Large intestine (tissue), 3 donors: Measurements from ENCODE around the gene TMEM154. TPM values are rescaled to one million over a fixed set of nuclear protein-coding genes. Genes with fewer than 3 reads are reported as not detected.
A peak's percentile ranks its signal among the peaks of the same experiment; 100 is the strongest.

Experiments used
- DNase-seq, 2 donors: peaks; one replicate each; pipeline versions ENCODE4 v3.0.0 to v3.0.0-alpha.2; 2013
- H3K27ac ChIP-seq: one replicate; pipeline ENCODE4 v1.5.1; 2013; ENCODE audit warnings: low read length
- H3K27me3 ChIP-seq: 2 replicates; pipeline ENCODE4 v1.6.1; 2013; ENCODE audit warnings: low read length; ENCODE audit not compliant: control insufficient read depth, insufficient read depth
- H3K36me3 ChIP-seq: 2 replicates; pipeline ENCODE4 v1.6.1; 2013; ENCODE audit warnings: low read length; ENCODE audit not compliant: control insufficient read depth, insufficient read depth
- H3K4me1 ChIP-seq: one replicate; pipeline ENCODE4 v1.6.1; 2013; ENCODE audit warnings: low read length; ENCODE audit not compliant: control insufficient read depth, insufficient read depth
- H3K4me3 ChIP-seq: one replicate; pipeline ENCODE4 v1.5.1; 2013; ENCODE audit warnings: low read length
- H3K9me3 ChIP-seq: one replicate; pipeline ENCODE4 v1.6.1; 2013; ENCODE audit warnings: mild to moderate bottlenecking, low read depth, low read length, moderate library complexity; ENCODE audit not compliant: control insufficient read depth
- WGBS: methylation state at CpG from one replicate; pipeline ENCODE4 v1.1.5; 2013; ENCODE audit warnings: low lambda C conversion rate; ENCODE audit not compliant: insufficient coverage; 5-methylcytosine and 5-hydroxymethylcytosine counted together
- polyA plus RNA-seq: library from polyadenylated mRNA; unstranded; fragments of 120-200 nt; gene quantifications from one replicate; pipeline ENCODE4 v1.2.1, GENCODE V29; 2013

TMEM154 gene
- polyA plus RNA-seq, 1 donor = 0.90 TPM

DNA sequence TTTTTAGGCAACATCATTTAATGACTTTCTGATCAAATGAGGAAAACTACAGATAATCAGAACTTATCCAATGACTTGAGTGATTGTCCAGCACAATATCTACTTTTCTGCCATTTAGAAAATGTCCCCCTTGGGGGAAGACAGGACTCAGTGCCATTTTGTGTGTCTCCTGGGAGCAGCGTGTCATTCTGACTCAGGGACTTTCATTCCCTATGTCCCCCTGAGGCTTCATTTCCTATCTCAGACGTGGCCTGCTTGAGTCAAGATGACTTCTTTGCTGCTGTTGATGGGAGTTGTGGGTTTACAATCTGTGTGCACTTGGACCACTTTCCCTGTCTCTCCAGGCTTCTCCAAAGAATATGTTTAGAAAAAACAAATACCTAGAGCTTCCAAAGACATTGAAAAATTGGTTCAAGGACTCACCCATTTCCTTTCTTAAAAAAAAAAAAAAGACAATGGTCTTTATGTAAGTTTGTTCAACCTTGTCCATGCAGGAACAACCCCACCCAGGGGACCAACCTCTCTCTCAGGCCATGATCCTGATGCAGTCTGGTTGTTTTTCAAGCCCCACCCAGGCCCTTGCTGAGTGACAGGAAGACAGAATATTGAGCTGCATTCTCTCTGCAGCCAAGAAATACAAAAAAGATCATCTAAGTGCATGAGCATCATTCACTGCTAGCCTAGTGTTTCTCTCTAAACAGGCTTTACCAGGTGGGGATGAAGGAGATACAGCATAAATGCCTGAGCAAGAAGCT is 34.3 kb upstream of the TMEM154 start:
- H3K4me3 ChIP-seq = no peak overlapping the region
- H3K9me3 ChIP-seq = peaks cover 5% of the 10 kb centered on the region
- no peaks in the 10 kb centered on the region for H3K4me1 ChIP-seq
- H3K27ac ChIP-seq = no peak overlapping the region
- no CpG with 5 or more reads among the region's 2 CpGs for WGBS
- no peak for DNase-seq
- no peaks in the 10 kb centered on the region for H3K27me3 ChIP-seq
- H3K36me3 ChIP-seq = no peaks in the 10 kb centered on the region

DNA sequence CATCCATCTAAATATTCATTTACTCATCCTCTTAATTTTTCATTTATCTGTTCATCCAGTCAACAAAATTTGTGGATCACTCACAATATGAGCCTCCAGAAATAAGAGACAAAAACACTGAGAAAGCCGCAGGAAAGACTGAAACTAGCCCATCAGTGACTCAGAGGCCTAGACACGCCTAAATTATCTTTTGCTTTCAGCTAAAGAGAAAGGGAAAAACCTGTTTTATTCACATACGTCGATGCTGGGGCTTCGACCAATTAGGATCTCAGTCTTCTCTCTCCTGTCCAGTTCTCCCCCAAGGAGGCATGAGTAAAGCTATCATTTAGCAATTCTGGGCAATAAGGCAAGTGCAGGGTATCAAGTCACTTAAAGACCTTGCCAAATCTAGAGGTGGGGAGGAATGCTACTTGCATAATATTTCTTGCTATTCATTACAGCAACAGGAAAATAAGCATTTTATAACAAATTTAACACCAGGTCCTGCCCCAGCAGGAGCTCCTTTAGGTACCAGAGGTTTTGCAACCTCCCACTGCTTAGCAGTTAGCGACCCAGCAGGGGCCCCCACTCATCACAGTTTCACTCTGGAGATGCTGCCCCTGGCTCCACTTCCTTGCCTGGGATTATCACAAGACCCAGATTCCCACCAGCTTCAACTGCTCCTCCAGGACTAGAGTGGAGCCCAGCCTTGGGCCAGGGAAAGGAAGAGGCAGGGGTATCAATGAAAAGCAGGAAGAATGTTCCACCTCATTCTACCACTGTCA is 30.1 kb upstream of the TMEM154 start:
- no CpG with 5 or more reads among the region's 6 CpGs for WGBS
- no peak overlapping the region for H3K27ac ChIP-seq
- H3K4me3 ChIP-seq = no peak overlapping the region
- H3K36me3 ChIP-seq = no peaks in the 10 kb centered on the region
- H3K4me1 ChIP-seq = no peaks in the 10 kb centered on the region
- peaks cover under 1% of the 10 kb centered on the region for H3K9me3 ChIP-seq
- DNase-seq = peak in 1 of 2 donors; percentile 48
- no peaks in the 10 kb centered on the region for H3K27me3 ChIP-seq

DNA sequence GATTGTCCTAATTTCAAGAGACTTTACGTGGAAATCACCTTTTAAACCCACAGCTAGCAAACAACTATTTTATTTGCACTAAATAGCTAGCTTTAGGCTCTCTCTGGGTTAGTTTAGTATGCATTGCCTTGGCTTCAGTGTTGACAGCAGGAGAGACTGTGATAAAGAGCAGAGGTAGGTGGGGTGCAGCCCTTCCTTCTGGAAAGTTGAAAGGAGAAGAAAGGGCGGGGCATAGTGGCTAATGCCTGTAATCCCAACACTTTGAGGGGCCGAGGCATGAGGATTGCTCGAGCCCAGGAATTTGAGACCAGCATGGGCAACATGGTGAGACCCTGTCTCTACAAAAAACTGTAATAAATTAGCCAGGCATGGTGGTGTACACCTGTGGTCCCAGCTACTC is 29.0 kb upstream of the TMEM154 start:
- no CpG with 5 or more reads among the region's 4 CpGs for WGBS
- Histone ChIP-seq H3K9me3 (no peaks in the 10 kb centered on the region), H3K27me3 (no peaks in the 10 kb centered on the region), H3K27ac (no peak overlapping the region), H3K36me3 (no peaks in the 10 kb centered on the region), H3K4me1 (no peaks in the 10 kb centered on the region), H3K4me3 (no peak overlapping the region)
- DNase-seq = no peak

GRCh38 chr4:152708361-152708760 is 28.6 kb upstream of the TMEM154 start:
- WGBS = no CpG with 5 or more reads among the region's 1 CpG
- Histone ChIP-seq H3K9me3 (no peaks in the 10 kb centered on the region), H3K4me3 (no peak overlapping the region), H3K4me1 (no peaks in the 10 kb centered on the region), H3K36me3 (no peaks in the 10 kb centered on the region), H3K27ac (no peak overlapping the region), H3K27me3 (no peaks in the 10 kb centered on the region)
- DNase-seq = peak in 1 of 2 donors; percentile 15

GRCh38 chr4:152707632-152708031 is 27.8 kb upstream of the TMEM154 start:
- no peak for DNase-seq
- WGBS = 97% methylated on average over 3 of the region's 5 CpGs

DNA sequence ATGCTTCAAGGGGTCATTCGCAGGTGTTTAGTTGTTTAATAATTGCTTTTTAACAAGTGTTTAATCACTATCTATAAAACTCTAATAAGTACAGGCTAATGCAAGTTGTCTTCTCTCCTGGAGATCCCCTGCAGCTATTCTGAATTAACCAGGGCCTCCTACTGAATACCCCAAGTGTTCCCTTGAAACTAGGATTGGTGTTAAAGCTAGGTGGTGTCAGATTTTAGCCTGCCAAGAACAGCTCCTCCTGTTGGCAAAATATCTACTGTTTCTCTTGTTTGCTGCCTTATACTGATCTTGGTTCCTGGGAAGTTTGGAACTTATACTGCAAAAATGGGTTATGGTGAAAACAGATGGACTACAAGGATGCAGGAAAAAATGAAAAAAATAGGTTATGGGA is 26.1 kb upstream of the TMEM154 start:
- Histone ChIP-seq H3K9me3 (no peaks in the 10 kb centered on the region), H3K4me3 (no peak overlapping the region), H3K4me1 (no peaks in the 10 kb centered on the region), H3K36me3 (no peaks in the 10 kb centered on the region), H3K27me3 (no peaks in the 10 kb centered on the region), H3K27ac (no peak overlapping the region)
- DNase-seq = no peak
- WGBS = no CpG with 5 or more reads among the region's 1 CpG

More at GRCh38 chr4:152707632-152708031, 27.8 kb upstream of the TMEM154 start:
- Histone ChIP-seq H3K36me3 (no peaks in the 10 kb centered on the region), H3K4me1 (no peaks in the 10 kb centered on the region), H3K9me3 (no peaks in the 10 kb centered on the region), H3K4me3 (no peak overlapping the region), H3K27ac (no peak overlapping the region), H3K27me3 (no peaks in the 10 kb centered on the region)

DNA sequence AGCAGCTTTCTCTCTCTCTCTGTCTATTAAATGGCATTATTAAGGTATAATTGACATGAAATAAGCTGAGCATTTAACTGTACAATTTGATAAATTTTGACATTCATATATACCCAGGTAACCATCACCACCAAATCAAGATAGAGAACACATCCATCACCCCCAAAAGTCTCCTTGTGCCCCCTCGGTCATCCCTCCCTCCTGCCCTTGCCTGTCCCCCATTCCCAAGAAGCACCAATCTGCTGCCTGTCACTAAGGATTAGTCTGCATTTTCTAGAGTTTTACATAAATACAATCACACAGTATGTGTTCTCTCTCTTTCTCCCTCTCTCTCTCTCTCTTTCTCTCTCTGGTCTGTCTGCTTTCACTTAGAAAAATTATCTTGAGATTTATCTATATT is 25.0 kb upstream of the TMEM154 start:
- WGBS = no CpG with 5 or more reads among the region's 1 CpG
- no peak for DNase-seq

GRCh38 chr4:152700151-152700550 is 20.4 kb upstream of the TMEM154 start:
- Histone ChIP-seq H3K4me1 (peaks cover 11% of the 10 kb centered on the region), H3K4me3 (no peak overlapping the region), H3K27me3 (no peaks in the 10 kb centered on the region), H3K27ac (no peak overlapping the region), H3K9me3 (no peaks in the 10 kb centered on the region), H3K36me3 (no peaks in the 10 kb centered on the region)
- WGBS = no CpG with 5 or more reads among the region's 1 CpG
- no peak for DNase-seq

More for the DNA sequence above, 25.0 kb upstream of the TMEM154 start:
- Histone ChIP-seq H3K27ac (no peak overlapping the region), H3K9me3 (no peaks in the 10 kb centered on the region), H3K36me3 (no peaks in the 10 kb centered on the region), H3K27me3 (no peaks in the 10 kb centered on the region), H3K4me1 (no peaks in the 10 kb centered on the region), H3K4me3 (no peak overlapping the region)

DNA sequence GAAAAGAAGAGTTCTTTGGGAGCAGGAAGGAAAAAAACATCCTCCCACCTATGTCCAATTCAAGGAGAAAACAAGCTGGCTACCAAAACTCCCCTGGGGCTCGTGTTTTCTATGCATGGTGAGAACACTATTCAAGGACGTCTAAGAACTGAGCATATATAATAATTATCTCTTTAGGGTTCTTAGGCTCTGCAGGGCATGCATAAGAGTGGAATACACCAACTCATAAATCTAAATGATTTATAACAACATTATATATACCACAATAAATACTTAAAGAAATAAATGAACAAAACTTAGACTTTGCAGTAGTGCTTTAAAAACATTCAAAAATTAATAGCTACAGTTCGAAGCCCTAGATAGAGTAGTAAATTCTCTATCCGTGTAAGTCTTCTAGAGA is 19.5 kb upstream of the TMEM154 start:
- Histone ChIP-seq H3K36me3 (no peaks in the 10 kb centered on the region), H3K4me3 (no peak overlapping the region), H3K27ac (no peak overlapping the region), H3K9me3 (no peaks in the 10 kb centered on the region), H3K4me1 (peaks cover 11% of the 10 kb centered on the region), H3K27me3 (no peaks in the 10 kb centered on the region)
- DNase-seq = no peak
- no CpG with 5 or more reads among the region's 4 CpGs for WGBS

DNA sequence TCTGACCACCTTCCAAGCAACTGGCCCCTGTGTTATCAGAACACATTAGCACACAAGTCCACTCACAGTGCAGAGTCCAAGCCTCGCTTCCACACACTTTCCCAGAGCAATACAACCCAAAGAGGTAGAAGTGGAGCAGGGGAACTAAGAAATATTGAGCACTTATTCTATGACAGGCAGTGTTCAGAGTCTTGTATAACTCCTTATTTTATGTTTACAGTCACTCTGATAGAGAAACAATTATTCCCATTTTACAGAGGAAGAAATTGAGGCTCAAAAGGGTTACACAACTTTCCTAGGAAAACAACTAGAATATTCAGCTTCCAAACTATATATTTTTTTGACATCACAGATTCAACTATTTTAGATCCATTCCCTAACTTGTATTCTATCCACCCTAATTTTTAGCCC is 18.3 kb upstream of the TMEM154 start:
- no CpG with 5 or more reads among the region's 1 CpG for WGBS

More for the DNA sequence above, 18.3 kb upstream of the TMEM154 start:
- H3K4me1 ChIP-seq = peaks cover 11% of the 10 kb centered on the region
- H3K27me3 ChIP-seq = no peaks in the 10 kb centered on the region
- H3K4me3 ChIP-seq = no peak overlapping the region
- peak overlapping the region; percentile 82 for H3K27ac ChIP-seq
- H3K36me3 ChIP-seq = no peaks in the 10 kb centered on the region
- no peaks in the 10 kb centered on the region for H3K9me3 ChIP-seq
- DNase-seq = peak in 1 of 2 donors; percentile 70
